HTR-8/SVneo (cell line): ENCODE data around the gene BTAF1.

Source experiments
- DNase-seq: peaks from one replicate; pipeline ENCODE4 v3.0.0; 2011; ENCODE audit warnings: low spot score, mixed read lengths; ENCODE audit not compliant: insufficient read length
- FAIRE-seq: peaks from 2 replicates; lab custom pipeline; 2011; peaks lifted over from hg19 to GRCh38; lab: Jason Lieb, UNC

Gene BTAF1

GRCh38 chr10:91907914-91908336, 15.6 kb upstream of the BTAF1 start:
- FAIRE-seq (no peak), DNase-seq (peak; percentile 24)

- FAIRE-seq: peak; percentile 95
- DNase-seq: peak; percentile 70
Measured at GRCh38 chr10:91908337-91909116, 15.0 kb upstream of the BTAF1 start.

- peak; percentile 35 for DNase-seq
- no peak for FAIRE-seq
Measured at GRCh38 chr10:91909117-91909677, 14.4 kb upstream of the BTAF1 start, which contains the start of gene FGFBP3. Gene FGFBP3 (minus strand): TSS chr10:91909486. CDS start chr10:91908969, 517 bp downstream.

DNA sequence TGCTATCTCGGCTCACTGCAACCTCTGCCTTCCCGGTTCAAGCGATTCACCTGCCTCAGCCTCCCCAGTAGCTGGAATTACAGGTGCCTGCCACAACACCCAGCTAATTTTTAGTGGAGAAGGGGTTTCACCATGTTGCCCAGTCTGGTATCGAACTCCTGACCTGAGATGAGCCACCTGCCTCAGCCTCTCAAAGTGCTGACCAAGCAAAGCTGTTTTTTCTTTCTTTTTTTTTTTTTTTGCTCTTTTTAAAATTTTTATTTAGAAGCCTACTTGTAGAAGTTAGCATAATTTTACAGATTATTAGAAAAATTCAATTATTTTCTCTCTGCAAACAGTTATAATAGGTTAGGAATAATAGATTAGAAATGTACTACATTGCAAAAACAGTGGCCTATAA, 13.1 kb upstream of the BTAF1 start:
- DNase-seq (no peak), FAIRE-seq (no peak)

DNA sequence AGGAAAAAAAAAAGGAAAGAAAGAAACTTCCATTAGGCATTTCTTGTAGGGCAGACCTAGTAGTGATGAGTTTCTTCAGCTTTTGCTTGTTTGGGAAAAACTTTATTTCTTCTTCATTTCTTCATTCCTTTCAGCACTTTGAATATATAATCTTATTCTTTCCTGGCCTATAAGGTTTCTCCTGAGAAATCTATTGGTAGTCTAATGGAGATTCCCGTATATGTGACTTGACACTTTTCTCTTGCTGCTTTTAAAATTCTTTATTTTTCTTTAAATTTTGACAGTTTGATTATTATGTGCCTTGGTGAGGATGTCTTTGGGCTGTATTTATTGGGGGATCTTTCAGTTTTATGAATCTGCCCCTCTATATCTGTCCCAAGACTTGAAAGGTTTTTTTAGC, 3.9 kb upstream of the BTAF1 start:
- no peak for DNase-seq
- FAIRE-seq: no peak

GRCh38 chr10:91924212-91925021, 847 bp downstream of the BTAF1 start:
- DNase-seq (no peak), FAIRE-seq (no peak)

DNA sequence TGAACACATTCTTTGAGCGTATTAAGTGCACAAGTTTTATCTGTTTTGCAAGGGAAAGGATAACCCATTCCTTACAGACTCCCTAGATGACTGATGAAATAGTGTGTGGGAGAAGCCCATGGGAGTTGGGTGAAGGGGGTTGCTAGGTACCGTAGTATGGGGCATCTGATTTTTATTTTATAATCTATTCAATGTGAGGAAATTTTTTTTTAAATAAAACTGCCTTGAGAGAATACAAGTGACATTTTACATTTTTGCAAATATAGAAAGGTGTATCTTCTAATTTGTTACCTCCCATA, 1.4 kb downstream of the BTAF1 start:
- FAIRE-seq (no peak), DNase-seq (no peak)

DNA sequence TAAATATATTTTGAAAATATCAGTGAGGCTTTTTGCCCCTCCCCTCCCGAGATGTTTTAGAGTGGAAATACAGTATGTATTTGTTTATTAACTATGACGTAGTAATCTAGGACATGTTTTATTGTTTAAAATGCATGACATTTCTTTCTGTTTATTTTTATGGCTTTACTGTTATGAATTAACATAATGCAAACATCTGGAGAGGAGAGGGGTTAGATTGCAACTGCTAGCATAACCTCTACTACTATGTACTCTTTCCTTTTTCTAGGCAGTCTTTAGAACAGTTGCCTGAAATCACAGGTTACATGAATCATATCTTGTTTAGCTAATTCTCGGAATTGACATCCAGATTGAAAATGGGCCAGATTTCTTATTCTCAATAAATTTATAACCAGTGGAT, 7.4 kb downstream of the BTAF1 start:
- FAIRE-seq (no peak), DNase-seq (no peak)

- peak; percentile 31 for FAIRE-seq
Measured at GRCh38 chr10:91931526-91932190, 8.1 kb downstream of the BTAF1 start.

DNA sequence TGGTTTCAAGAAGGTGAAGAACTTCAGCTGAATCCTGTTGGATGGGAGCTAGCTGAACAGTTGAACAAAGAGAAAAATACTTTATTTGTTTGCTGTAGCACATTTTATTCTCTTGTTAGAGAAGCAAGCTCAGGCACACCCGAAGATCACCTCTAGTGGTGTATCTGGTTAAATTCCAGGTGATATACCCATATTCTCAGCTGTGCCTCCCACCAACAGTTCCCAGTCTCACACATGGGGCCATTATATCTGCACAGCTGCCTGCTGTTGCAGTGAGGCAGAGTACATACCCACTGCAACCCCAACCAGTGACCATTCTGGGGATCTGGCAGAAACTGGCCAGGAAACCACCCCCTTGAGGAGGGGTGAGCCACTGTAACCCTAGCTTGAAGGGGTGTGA, 9.2 kb downstream of the BTAF1 start:
- FAIRE-seq (no peak), DNase-seq (no peak)

More at GRCh38 chr10:91931526-91932190, 8.1 kb downstream of the BTAF1 start:
- no peak for DNase-seq

DNA sequence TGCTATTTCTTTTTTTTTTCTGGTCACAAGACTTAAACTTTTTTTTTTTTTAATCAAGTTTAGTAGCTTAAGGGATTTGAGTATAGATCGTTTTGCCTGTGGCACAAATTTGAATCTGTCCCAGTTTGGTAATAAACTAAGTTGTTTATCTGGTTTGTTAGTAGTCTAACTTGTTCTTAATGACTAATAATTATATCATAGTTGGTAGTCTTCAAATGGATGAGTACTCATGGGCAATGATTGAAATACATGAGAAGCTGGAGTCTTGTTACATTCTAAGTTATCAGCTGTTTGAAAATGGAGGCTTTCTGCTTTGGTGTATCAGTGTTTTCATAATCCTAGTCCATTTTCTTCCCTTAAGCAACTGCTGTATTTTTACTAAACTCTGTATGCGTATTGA, 12.3 kb downstream of the BTAF1 start:
- no peak for DNase-seq
- FAIRE-seq: no peak

DNA sequence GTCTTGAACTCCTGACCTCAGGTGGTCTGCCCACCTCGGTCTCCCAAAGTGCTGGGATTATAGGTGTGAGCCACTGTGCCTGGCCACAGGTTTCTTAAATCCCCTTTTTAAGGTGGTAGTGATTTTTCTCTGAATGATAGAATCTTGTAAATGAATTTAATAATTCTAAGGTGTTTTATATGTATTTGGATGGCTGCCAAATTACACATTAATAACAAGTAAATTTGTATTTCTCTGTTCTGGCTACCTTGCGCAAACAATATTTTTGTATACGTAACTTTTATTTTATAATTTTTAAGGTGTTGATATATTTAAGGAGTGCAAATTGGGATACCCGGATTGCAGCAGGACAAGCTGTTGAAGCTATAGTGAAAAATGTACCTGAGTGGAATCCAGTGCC, 16.1 kb downstream of the BTAF1 start:
- DNase-seq (no peak), FAIRE-seq (no peak)

DNA sequence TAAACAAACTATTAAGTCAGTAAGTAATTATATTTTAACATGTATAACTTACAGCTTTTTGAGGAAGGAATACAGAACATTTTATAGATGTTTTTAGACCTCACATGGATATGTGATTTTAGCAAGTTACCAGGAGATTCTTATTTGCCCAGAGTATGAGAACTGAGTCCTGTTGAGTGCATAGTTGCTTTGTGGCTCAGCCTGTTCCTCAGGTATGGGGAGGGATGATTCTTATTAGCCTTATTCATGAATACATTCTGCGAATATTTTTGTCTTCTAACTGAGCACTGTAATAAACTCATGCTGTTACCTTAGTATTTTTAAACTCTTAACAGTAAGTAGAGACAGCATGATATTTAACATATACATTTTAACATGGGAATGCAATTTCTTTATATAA, 17.9 kb downstream of the BTAF1 start:
- FAIRE-seq (no peak), DNase-seq (no peak)

GRCh38 chr10:91944880-91945630, 21.5 kb downstream of the BTAF1 start:
- FAIRE-seq (no peak), DNase-seq (no peak)

DNA sequence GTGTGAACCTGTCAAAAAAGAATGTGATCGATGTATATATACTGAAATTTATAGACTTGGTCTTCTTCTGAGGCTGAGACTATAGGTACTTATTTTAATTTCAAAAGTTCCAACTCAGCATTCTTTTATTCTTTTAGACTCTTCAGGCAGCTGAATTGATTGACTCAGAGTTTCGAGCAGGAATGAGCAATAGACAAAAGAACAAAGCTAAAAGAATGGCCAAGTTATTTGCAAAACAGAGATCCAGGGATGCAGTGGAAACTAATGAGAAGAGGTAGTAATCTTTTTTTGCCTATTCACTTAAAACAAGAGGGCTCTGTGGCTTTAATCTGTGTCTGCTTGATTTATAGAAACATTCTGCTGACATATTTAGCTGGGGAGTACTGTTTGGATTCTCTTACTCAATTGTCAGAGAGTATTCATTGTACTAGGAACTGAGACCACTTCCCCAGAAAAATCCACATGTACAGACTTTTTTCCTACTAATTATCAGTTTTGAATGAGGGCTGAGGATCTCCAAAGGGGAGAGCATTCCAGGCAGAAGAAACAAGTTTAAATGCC, 30.1 kb downstream of the BTAF1 start:
- DNase-seq (no peak), FAIRE-seq (no peak)

- FAIRE-seq (no peak), DNase-seq (no peak)
Measured at GRCh38 chr10:91955114-91955513, 31.5 kb downstream of the BTAF1 start.

DNA sequence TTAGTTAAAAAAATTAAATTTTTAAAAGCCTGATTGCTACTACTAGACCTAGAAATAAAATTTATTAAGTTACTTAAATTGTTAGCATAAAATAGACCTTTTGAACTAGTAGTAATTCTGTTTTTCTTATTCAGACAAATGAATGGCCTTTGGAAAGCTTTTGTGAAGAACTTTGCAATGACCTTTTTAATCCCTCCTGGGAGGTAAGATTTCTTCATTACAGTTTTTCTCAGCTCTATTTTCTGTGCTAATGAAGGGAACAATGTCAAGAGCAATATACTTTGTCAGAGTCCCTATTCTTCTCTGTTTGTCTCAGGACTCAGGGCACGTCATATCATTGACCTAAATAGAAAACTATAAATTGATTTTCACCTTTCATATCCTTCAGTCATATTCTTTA, 33.5 kb downstream of the BTAF1 start:
- FAIRE-seq (no peak), DNase-seq (no peak)

- DNase-seq: no peak
- no peak for FAIRE-seq
Measured at GRCh38 chr10:91969297-91969696, 45.7 kb downstream of the BTAF1 start.

DNA sequence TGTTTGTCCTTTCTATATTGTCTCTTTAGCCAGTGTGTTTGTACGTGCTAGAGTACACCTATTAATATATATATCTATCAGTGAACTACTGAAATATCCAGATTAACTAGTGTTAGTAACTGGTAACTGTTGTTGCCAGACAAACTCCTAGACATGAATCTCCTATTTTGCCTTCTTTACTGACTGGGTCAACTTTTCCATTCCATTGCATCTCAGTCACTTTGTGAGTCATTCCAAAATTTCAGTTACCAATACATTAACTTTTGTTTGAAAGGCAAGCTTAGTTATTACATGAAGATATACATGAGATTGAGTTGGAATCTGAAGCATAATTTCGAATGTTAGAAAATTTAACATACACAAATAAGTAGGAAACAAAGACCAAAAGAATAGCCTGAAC, 51.4 kb downstream of the BTAF1 start:
- DNase-seq: no peak

DNA sequence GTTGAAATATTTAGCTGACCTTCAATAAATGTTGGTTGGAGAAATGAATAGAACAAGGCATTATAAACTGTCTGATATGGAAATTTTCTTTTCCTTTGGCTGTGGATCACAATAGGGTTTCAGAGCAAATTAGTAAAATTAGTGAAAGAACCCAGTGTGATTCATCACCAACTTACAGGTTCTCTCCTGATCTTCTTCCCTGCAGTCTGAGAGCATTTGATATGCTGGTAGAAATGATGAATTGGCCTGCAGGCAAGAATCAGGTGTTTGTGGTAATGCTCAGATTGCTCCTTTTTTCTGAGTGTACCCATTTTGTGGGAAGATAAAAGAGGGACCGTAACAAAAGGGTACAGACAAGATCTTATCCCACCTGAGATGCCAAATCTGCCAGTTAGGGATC, 51.9 kb downstream of the BTAF1 start:
- no peak for DNase-seq
- FAIRE-seq: no peak

More for the DNA sequence above, 51.4 kb downstream of the BTAF1 start:
- no peak for FAIRE-seq
